ENCODE data around the gene NCKAP5.
A peak's percentile ranks its signal among the peaks of the same experiment; 100 is the strongest.

Gene NCKAP5

GRCh38 chr2:133571249-133571648, 3.0 kb upstream of the NCKAP5 start:
- CTCF ChIA-PET, result interaction anchor here (0.9 to 1.7 kb wide), 2 partner anchors 10 to 273 kb away, joined by 3 read pairs; no protein-coding TSS in a partner anchor
- H3K4me3 ChIP-seq (ENCODE audit: low read depth, low read length), result no peak overlapping the region
- TF ChIP-seq CTCF (IDR thresholded peaks at IDR 0.05; ENCODE audit: insufficient read depth, low read length, missing control alignments), result no peak
- POLR2A ChIA-PET, result no interaction called here
- DNase-seq (ENCODE audit: low read depth, low spot score), result no peak

- CTCF ChIA-PET, result interaction anchor here (0.9 to 1.7 kb wide), 2 partner anchors 9 to 274 kb away, joined by 3 read pairs; no protein-coding TSS in a partner anchor
- DNase-seq (ENCODE audit: low read depth, low spot score), result no peak
- POLR2A ChIA-PET, result no interaction called here
- no peak overlapping the region for H3K4me3 ChIP-seq (ENCODE audit: low read depth, low read length)
- no peak for TF ChIP-seq CTCF (IDR thresholded peaks at IDR 0.05; ENCODE audit: insufficient read depth, low read length, missing control alignments)
These were observed 2.3 kb upstream of the NCKAP5 start for GRCh38 chr2:133570542-133570941.

GRCh38 chr2:133569286-133569830, 1.1 kb upstream of the NCKAP5 start:
- no peak for DNase-seq (ENCODE audit: low read depth, low spot score)
- ChIA-PET POLR2A (no interaction called here), CTCF (interaction anchor here (2.4 to 4.9 kb wide), 4 partner anchors 10 to 276 kb away, joined by 9 to 37 read pairs (median 23); no protein-coding TSS in a partner anchor)
- no peak overlapping the region for H3K4me3 ChIP-seq (ENCODE audit: low read depth, low read length)
- no peak for TF ChIP-seq CTCF (IDR thresholded peaks at IDR 0.05; ENCODE audit: insufficient read depth, low read length, missing control alignments)

GRCh38 chr2:133568598-133568997, 335 bp upstream of the NCKAP5 start:
- ChIA-PET CTCF (interaction anchor here (0.6 to 4.9 kb wide), 8 partner anchors 9 to 504 kb away, joined by 3 to 37 read pairs (median 10); no protein-coding TSS in a partner anchor), POLR2A (interaction anchor here (0.5 to 1.0 kb wide), 2 partner anchors 38 to 231 kb away, joined by 3 read pairs; no protein-coding TSS in a partner anchor)
- no peak for TF ChIP-seq CTCF (IDR thresholded peaks at IDR 0.05; ENCODE audit: insufficient read depth, low read length, missing control alignments)
- peak overlapping the region; percentile 52; the same call in 1 of the 2 replicates for H3K4me3 ChIP-seq (ENCODE audit: low read depth, low read length)
- no peak for DNase-seq (ENCODE audit: low read depth, low spot score)

GRCh38 chr2:133562558-133562957, 5.7 kb downstream of the NCKAP5 start:
- CTCF ChIA-PET, result interaction anchor here (1.2 to 4.2 kb wide), 10 partner anchors 116 to 390 kb away, joined by 4 to 74 read pairs (median 10); no protein-coding TSS in a partner anchor
- TF ChIP-seq CTCF (IDR thresholded peaks at IDR 0.05; ENCODE audit: insufficient read depth, low read length, missing control alignments), result no peak
- POLR2A ChIA-PET, result no interaction called here
- no peak for DNase-seq (ENCODE audit: low read depth, low spot score)
- no peak overlapping the region for H3K4me3 ChIP-seq (ENCODE audit: low read depth, low read length)

- peak; percentile 57 for DNase-seq (ENCODE audit: low read depth, low spot score)
- no peak overlapping the region for H3K4me3 ChIP-seq (ENCODE audit: low read depth, low read length)
- ChIA-PET CTCF (interaction anchor here (0.6 to 4.2 kb wide), 55 partner anchors 9 to 1014 kb away, joined by 3 to 74 read pairs (median 3); no protein-coding TSS in a partner anchor), POLR2A (no interaction called here)
- TF ChIP-seq CTCF (IDR thresholded peaks at IDR 0.05; ENCODE audit: insufficient read depth, low read length, missing control alignments), result peak; percentile 67
These were observed 7.0 kb downstream of the NCKAP5 start for GRCh38 chr2:133561045-133561852.

All from AG04449 (cell line).